Central memory CD4-positive, alpha-beta T cell (primary cell): Measurements from ENCODE around the gene KLHL35.

Experiments
- DNase-seq: peaks from one replicate; pipeline ENCODE4 v3.0.0; 2022
- total RNA-seq, 3 experiments: gene quantifications; one replicate each; lab custom pipeline; 2026; lab: John Stamatoyannopoulos, UW

Gene KLHL35, protein sequence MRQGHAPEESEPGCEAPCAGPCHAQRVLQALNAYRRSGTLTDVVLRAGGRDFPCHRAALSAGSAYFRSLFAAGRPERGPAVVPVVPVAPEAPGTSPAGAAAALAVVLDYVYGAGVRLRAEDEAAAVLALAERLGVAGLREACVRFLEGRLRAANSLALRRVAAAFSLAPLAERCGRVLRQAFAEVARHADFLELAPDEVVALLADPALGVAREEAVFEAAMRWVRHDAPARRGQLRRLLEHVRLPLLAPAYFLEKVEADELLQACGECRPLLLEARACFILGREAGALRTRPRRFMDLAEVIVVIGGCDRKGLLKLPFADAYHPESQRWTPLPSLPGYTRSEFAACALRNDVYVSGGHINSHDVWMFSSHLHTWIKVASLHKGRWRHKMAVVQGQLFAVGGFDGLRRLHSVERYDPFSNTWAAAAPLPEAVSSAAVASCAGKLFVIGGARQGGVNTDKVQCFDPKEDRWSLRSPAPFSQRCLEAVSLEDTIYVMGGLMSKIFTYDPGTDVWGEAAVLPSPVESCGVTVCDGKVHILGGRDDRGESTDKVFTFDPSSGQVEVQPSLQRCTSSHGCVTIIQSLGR
- 0.87 to 2.3 (median 1.9) reads per million in 3 experiments for total RNA-seq

DNA sequence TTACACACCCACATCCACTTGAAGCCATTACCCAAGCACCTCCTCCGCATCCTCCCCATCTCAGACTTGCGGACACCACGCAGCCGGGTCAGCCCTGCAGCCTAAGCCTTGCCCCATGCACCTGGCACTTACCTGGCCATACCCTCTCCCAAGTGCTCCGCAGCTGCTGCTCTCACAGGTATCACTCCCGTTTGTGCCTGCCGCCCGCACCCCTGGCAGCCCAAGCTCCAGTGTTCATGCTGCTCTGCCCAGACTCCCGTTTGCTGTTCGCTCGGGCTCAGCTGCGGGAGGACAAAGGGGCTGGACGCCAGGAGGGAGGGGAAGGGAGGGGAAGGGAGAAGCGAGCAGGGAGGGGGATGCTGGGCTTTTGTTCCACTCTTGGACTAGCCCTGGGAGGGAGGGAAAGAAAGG, at the start of gene KLHL35:
TSS of gene KLHL35 (minus strand) at position 293 of the 411 bp plus-strand sequence. CDS start 2,574 bp downstream, outside the sequence.
- DNase-seq, result no peak

DNA sequence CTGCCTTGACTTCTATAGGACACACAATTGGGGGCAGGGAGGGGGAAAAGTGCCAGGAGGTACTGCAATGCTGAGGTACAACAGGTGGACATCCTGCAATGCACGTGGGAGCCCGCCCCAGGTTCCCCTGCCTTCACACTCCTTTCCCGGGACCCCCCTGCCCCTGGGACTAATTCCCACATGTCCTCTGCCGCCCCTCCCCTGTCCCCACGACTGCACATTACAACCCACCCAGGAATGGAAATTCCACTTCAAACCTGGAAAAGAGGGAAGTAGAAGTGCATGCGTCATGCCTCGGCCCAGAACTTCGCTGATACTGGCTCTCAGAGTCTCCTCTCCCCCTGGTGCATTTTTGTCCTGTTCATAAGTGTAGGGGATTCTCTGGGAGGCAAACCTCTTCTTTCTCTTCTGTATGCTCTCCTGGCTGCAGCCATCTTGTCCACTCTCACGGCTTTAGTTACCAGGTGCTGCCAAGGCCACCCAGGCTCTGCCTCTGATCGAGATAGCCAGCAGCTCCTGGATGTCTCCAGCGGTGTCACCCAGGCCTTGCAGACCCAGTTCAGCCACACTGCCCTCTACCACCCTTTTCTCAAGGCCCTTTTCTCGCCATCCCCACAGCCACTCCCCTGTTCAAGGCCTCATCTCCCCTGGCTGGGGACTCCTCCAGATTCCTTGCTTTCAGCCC, 49.1 kb upstream of the KLHL35 start:
- no peak for DNase-seq

DNA sequence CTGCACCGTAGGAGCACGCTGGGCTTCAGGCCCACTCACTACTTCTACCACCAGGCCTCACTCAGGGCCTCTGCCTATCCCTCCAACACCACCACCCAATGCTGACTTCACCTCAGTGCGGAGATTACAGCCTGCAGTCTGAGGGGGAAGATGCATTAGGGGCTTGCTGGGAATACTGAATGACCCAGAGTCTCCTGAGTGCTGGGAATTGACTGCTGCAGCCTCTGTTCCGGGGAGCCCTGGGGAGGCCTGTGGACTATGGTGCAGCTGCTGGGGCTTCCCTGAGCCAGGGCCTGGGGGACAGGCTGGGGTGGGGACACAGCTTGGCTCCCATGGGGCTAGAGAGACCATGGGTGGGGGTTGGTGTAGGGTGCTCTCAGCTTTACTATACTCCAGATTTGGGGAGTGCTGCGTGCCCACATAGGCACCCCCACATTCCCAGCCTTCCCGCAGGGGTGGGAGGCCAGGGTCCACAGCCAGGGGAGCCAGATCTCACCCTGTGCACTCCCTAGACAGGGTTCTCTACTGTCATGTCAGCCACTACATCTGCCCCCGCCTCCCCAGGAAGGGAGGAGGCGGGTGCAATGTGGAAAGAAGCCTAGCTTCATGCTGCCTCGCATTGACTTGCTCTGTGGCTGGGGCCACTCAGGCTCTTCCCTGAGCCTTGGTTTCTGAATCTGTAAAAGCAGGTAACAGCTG, 48.4 kb upstream of the KLHL35 start:
- no peak for DNase-seq

DNA sequence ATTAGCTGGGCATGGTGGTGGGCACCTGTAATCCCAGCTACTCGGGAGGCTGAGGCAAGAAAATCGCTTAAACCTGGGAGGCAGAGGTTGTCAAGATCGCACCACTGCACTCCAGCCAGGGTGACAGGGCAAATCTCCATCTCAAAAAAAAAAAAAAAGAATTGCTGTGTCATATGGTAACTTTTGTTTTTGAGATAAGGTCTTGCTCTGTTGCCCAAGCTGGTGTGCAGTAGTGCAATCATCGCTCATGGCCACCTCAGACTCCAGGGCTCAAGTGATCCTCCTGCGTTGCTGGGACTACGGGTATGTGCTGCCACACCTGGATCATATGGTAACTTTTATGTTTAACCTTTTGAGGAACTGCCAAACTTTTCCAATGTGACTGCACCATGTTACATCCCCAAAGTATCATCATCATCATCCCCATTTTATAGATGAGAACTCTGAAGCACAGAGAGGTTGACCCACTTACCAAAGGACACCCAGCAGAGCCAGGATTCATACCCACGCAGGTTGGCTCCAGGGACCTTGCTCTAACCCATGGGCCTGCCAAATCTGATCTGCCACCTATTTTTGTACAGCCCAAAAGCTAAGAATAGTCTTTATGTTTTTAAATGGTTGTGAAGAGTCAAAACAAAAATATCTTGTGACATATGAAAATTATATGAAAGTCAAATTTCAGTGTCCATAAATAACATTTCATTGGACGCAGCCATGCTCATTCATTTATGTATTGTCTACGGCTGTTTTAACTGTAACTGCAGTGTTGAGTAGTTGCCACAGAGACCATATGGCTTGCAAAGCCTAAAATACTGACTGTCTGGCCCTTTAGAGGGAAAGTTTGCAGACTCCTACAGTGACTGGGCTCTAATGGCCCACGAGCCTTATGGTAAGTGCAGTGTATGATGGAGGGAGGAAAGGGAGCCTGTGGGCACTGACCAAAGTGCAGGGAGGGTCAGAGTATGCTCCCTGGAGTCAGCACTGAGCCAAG, 47.5 kb upstream of the KLHL35 start:
- DNase-seq, result no peak

DNA sequence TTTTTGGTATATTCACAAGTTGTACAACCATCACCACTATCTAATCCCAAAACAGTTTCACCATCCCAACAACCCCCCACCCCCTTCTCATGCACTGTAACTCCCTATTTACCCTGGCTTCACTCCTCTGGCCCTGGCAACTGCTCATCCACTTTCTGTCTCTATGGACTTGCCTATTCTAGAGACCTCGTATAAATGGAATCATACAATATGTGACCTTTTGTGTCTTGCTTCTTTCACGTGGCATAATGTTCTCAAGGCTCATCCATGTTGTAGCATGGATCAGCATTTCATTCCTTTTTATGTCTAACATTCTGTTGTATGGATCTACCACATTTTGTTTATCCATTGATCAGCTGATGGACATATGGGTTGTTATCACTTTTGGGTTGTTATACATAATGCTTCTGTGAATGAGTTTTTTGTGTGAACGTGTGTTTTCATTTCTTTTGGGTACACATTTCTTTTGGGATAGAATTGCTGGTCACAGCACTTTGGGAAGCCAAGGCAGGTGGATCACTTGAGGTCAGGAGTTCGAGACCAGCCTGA, 46.7 kb upstream of the KLHL35 start:
- DNase-seq, result no peak

DNA sequence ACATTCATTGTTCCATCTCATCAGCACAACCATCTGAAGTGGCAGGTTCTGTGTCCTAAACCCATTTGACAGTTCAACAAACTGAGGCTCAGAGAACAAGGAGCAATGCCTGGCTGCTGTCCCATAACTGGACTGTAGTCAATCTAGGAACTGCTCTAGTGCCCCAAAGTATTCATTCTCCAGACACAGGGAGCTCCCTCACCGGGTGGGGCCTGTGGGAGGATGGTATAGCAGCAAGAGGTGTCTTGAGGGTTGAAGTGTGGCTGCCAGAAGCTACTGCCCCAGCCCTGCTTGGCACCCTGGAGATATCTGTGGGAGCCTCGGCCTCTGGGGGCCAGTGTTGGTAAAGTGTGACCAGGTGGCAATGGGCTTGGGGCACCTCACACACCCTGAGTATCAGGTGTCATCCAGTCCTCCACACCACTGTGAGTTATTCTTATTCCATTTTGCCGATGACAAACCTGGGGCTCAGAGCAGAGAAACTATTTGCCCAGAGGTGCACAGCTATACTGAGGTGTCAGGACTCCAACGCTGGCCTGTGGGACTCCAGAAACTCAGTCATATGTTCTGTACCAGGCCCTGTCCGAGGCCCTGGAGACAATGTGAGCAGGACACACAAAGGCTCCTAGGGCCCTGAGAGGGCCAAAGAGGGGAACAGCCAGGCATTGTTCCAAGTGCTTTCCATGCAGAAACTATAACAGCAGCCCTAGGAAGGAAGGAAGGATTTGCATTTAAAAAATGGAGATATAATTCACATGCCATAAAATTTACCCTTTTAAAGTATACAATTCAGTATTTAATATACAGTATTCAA, 46.0 kb upstream of the KLHL35 start:
- no peak for DNase-seq

DNA sequence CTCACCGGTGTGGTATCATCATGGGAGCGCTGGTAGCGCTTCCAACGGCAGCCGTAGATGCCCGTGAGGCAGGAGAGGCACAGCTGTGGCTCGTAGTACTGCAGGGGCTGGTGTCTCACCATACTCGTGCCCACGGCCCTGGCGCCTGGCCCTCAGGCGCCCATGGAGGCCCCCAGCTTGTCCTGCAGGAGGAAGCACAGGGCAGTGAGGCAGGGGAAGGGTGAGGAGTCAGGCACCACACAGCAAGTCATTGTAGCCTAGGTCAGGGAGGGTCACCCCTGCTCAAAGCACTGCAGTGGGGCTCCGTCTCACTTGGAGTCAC, 44.6 kb upstream of the KLHL35 start:
- no peak for DNase-seq

DNA sequence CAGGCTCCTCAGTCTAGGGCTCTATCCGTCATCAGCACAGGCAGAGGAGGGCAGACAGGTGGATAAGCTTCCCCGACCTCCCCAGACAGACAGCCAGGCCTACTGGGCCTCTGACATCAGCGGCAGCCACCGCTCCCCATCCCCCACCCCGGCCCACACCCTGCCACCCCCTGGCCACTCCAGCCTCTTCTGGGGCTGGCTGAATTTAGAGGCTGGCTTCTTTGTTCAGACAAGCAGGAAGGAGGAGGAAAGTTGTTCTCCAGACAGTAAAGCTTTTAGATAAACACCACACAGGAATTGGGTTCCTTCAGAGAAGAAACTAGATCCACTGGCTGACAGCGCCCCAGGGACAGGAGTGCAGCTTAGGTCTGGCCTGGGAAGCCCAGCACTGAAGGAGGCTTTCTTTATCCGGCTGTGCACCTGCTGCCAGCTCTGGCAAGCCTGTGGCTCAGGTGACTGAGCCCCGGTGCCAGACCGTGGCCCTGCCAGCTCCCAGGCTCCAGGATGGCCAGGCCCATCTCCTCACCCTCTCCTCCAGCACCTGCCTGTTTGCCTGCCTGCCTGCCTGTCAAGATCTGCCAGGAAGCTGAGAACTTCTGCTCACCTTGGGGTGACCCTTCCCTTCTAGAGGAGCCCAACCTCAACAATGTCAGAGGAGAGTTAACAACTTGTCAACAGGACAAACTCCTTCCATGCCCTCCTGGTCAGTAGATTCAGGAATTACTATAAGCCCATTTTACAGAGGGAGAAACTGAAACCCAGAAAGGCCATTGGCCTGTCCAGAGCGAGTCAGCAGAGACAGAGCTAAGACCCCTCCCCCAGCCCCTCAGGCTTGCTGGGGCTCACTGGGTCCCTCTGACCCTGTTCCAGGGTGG, 44.0 kb upstream of the KLHL35 start:
- no peak for DNase-seq

DNA sequence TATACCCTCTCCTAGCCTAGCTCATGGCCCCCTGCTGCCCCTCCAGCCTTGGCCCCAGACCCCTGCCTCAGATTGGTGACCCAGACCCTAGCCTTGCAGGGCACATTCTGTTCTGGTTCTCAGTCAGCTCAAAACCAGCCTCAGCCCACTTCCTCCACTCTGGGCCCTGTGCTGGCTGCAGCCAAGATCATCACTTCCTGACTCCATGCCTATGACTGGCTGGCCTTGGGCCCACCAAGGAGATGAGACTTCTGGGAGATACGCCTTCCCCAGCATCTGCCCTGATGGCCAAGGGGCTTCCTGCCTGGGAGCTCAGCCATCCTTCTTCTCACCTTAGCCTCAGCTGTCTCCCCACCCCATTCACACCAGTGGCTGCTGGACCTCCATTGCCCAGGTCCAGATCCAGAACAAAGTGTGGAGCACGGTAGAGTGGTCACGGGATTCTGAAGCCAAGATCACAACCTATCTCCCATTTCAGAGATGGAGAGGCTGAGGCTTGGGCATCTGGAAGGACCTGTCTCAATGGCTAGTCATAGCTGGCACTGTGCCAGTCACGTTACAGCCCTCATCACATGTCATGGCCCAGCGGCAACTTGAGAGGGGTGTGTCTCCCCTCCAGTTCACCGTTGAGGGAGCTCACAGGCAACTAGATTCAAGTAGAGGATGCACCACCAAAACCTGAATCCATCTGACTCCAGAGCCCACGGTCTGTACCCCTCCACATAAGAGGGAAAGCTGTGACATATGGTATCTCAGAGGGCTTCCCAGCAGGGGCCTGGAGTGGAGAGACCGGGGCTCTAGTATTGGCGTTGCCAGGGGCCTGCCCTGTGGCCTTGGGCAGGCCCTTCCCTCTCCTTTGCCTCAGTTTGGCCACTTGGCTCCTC, 43.0 kb upstream of the KLHL35 start:
- no peak for DNase-seq

DNA sequence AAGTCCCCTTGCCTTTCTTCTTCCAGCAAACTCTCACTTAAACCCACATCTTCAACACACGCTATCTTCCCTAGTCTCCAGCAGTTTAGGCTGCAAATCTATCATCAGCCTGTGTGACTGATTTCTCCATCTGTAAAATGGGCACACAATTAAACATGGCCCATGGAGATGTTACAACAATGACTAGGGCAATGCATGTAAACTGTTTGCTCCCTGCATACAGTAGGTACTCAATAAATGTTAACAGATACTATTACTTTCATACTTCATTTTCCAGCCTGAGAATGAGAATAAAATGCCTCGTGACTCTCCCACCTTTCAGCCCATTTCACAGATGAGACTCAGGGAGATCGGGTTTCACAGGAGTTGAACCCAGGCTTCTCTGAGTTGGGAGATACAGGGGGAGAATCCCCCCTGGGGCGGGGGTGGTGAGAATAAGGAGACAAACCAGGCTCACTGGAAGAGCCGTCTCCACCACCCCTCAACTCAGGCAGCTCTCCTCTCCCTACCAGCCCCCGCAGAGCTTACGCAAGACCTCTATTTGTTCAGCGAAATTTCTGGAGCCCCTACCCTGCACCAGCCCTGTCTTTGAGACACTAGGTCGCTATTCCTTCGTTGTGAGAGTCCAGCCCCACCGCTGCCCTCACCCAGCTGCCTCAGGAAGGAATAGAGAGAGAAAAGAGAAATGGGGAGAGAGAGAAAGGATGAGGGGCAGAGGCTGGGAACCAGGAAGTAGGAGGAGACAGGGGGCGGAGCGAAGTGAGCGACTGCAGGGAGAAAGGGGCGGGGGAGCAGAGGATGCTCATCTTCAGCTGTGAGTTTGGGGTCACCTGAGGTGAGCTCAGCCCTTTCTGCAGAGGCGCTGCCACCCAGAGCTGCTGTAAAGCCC, 42.1 kb upstream of the KLHL35 start:
- peak; percentile 39 for DNase-seq

DNA sequence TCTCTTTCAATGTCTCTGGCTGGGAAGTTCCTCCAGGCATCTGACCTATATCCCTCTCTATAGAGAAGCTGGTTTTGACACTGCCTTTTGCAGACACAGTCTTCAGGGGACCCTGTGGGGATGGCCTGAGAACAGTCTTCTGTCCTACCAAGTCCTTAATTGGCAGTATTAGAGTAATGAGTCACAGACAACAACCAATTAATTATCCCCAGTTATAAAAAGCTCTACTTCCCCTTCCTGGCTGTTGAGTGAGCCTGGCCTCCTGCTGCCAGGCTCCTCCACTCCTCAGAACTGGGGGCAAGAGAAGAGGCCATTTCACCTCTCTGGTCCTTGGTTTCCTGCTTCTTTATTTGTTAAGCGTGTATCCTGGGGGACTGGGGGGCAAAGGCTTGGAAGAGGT, 41.2 kb upstream of the KLHL35 start:
- no peak for DNase-seq

DNA sequence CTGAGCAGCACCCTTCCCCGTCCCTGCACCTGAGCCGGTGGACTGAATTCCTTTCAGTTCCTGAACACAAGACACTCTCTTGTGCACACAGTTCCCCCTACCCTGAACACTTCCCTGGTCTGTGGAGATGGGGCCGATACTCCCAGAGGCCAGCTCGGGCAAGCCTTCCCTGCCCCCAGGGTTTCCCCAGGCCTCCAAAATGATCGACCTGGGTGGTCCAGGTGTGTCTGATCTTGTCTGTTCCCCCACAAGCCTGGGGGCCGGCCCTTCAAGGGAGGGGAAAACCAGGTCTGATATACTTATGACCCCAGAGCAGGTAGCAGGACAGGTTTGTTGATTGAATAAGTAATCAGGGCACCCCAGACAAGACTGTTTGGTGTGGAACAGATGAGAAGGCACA, 40.7 kb upstream of the KLHL35 start:
- no peak for DNase-seq

DNA sequence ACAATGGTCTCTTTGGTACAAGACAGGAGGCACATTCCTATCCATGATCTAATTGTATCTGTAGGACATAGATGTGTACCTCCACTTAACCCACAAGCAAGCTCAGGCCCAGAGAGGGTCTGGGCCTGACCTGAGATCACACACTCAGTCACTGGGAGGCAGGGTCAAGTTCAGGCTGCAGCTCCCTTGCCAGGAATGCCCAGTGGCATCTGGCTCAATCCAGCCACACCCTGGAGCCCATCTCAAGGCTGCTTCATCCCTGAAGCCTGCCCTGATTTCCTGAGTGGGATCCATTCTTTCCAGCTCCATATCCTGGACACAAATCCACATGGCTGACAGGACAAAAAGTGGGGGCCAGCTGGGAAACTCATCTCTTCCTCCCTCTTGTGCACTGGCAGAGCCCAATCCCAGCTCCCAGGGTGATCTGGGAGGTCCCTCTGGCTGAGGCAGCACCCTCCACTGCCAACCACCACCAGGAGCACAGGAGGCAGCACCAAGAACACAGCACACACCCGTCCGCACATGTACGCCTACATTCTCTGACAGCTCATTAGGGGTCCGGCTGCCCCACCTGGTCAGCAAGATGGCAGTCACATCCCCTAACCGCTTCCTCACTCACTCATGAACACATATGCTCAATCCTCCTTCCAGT, 39.2 kb upstream of the KLHL35 start:
- no peak for DNase-seq

DNA sequence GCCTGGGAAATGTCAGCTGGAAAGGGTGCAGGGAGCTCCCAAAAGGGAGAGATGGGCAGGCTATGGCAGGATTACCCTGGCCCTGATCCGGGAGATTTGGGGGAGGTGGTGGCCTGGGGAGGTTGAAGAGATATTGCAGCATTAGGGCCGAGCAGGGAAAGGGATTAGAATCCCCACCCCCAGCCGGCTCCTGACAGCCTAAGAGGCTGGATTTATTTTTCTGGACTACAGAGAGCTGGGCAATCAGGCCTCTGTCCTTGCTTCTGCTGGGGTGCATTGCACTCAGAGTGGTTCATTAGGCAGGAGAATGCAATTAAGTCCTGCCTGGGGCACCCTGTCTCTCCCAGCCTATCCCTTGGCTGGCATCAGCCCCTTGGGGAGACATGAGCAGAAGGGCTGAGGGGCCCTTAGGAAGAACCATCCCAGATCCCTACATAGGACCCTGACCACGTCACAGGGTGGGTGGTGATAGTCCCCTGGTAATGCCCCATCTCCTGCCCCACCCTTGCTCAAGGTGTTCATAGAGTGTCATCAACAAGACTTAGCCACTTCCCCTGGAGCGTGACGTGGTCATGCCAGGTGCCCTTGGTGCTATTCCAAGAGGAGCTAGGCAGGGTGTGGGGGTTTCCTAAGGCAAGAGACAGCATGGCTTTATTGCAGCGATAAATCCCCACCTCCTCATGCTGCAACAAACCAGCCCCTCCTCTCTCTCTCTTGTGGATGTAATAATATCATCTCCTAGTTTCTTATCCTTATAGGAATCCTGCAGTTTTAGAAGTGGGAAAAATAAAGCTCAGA, 38.4 kb upstream of the KLHL35 start:
- DNase-seq, result no peak

DNA sequence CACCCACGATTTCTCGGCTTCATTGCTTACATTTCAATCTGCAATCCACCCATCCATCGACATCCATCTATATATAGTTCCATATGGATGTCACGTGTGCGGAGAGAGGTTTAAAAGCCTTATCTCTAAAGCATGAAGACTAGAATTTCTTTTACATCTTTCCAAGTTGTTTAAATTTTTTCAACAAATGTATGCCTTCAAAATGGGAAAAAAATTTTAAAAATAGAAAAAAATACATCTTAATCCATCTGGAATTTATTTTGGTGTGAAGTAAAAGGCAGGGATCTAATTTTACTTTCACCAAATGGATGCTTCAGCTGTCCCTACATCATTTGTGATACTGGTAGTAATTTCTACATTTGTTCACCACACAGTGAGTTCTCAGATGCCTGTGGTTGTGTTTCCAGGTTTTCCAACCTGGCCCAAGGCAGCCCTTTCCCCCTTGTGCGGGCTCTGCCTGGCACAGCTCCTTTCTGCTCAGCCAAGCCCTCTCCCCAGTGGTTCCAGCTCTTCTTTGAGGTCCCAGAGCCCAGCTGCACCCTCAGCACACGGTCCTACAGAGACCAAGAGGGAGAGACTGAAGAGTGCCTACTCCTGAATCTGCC, 37.6 kb upstream of the KLHL35 start:
- no peak for DNase-seq
